Stimulated activated memory B cell treated with anti-CD40 and anti-IgM and Interleukin-4, amounts not matched to agents 10 μg/mL and 1 μg/mL and 100 μg/mL, for 72 hours (primary cell): Measurements from ENCODE around the gene KCNJ5.

Experiments
- ATAC-seq: fragments of 150-1000 bp; cut with Tn5 transposase; 2 replicates; pipeline ENCODE4 v1.10.0; 2021
- H3K27ac Mint-ChIP-seq: one replicate; pipeline ENCODE4 v1.8.0; 2022; ENCODE audit warnings: mild to moderate bottlenecking, mixed read lengths
- H3K27me3 Mint-ChIP-seq: one replicate; pipeline ENCODE4 v1.8.0; 2022; ENCODE audit warnings: mixed read lengths
- H3K36me3 Mint-ChIP-seq: one replicate; pipeline ENCODE4 v1.8.0; 2022; ENCODE audit warnings: mixed read lengths
- H3K4me1 Mint-ChIP-seq: one replicate; pipeline ENCODE4 v1.8.0; 2022; ENCODE audit warnings: mixed read lengths
- H3K4me3 Mint-ChIP-seq: one replicate; pipeline ENCODE4 v1.8.0; 2022; ENCODE audit warnings: mild to moderate bottlenecking, moderate library complexity, mixed read lengths
- H3K9me3 Mint-ChIP-seq: one replicate; pipeline ENCODE4 v1.8.0; 2022; ENCODE audit warnings: mixed read lengths

KCNJ5 gene

GRCh38 chr11:128862406-128862805, 28.8 kb upstream of the KCNJ5 start:
- ATAC-seq = no peak
- no peak overlapping the region for H3K4me3 Mint-ChIP-seq
- no peaks in the 10 kb centered on the region for H3K27me3 Mint-ChIP-seq
- H3K27ac Mint-ChIP-seq = no peak overlapping the region
- H3K36me3 Mint-ChIP-seq = no peaks in the 10 kb centered on the region
- peaks cover 22% of the 10 kb centered on the region for H3K4me1 Mint-ChIP-seq
- H3K9me3 Mint-ChIP-seq = no peaks in the 10 kb centered on the region

GRCh38 chr11:128862908-128863660, 28.1 kb upstream of the KCNJ5 start:
- H3K9me3 Mint-ChIP-seq = no peaks in the 10 kb centered on the region
- ATAC-seq = no peak
- peaks cover 22% of the 10 kb centered on the region for H3K4me1 Mint-ChIP-seq
- H3K4me3 Mint-ChIP-seq = no peak overlapping the region
- H3K27me3 Mint-ChIP-seq = no peaks in the 10 kb centered on the region
- H3K27ac Mint-ChIP-seq = no peak overlapping the region
- no peaks in the 10 kb centered on the region for H3K36me3 Mint-ChIP-seq

- H3K4me3 Mint-ChIP-seq = no peak overlapping the region
- no peaks in the 10 kb centered on the region for H3K9me3 Mint-ChIP-seq
- H3K36me3 Mint-ChIP-seq = no peaks in the 10 kb centered on the region
- no peak overlapping the region for H3K27ac Mint-ChIP-seq
- peaks cover 6% of the 10 kb centered on the region for H3K27me3 Mint-ChIP-seq
- ATAC-seq = no peak
- H3K4me1 Mint-ChIP-seq = peaks cover 12% of the 10 kb centered on the region
Observed at GRCh38 chr11:128865490-128865889, 25.7 kb upstream of the KCNJ5 start.

- H3K4me3 Mint-ChIP-seq = no peak within 1 kb of the TSS
- H3K4me1 Mint-ChIP-seq = peaks cover 12% of the 10 kb centered on the region
- no peak for ATAC-seq
- no peak within 1 kb of the TSS for H3K27ac Mint-ChIP-seq
- H3K9me3 Mint-ChIP-seq = no peaks in the 10 kb centered on the region
- no peaks in the 10 kb centered on the region for H3K36me3 Mint-ChIP-seq
- peaks cover 24% of the 10 kb centered on the region for H3K27me3 Mint-ChIP-seq
Observed at GRCh38 chr11:128867277-128867676, 23.9 kb upstream of the KCNJ5 start, which contains the start of gene KCNJ1. Gene KCNJ1 (minus strand): TSS chr11:128867296. CDS start chr11:128840243, 27,053 bp downstream.

- no peak overlapping the region for H3K4me3 Mint-ChIP-seq
- no peak overlapping the region for H3K27ac Mint-ChIP-seq
- H3K9me3 Mint-ChIP-seq = no peaks in the 10 kb centered on the region
- peak; percentile 40 for ATAC-seq
- H3K27me3 Mint-ChIP-seq = peaks cover 30% of the 10 kb centered on the region
- no peaks in the 10 kb centered on the region for H3K36me3 Mint-ChIP-seq
- no peaks in the 10 kb centered on the region for H3K4me1 Mint-ChIP-seq
Observed at GRCh38 chr11:128868841-128869671, 22.1 kb upstream of the KCNJ5 start.

GRCh38 chr11:128871168-128871610, 20.0 kb upstream of the KCNJ5 start:
- ATAC-seq = no peak

GRCh38 chr11:128872094-128872493, 19.1 kb upstream of the KCNJ5 start:
- Mint-ChIP-seq H3K4me3 (no peak overlapping the region), H3K4me1 (no peaks in the 10 kb centered on the region), H3K9me3 (no peaks in the 10 kb centered on the region), H3K27ac (no peak overlapping the region), H3K27me3 (peaks cover 52% of the 10 kb centered on the region), H3K36me3 (no peaks in the 10 kb centered on the region)
- no peak for ATAC-seq

More at GRCh38 chr11:128871168-128871610, 20.0 kb upstream of the KCNJ5 start:
- H3K9me3 Mint-ChIP-seq = no peaks in the 10 kb centered on the region
- no peak overlapping the region for H3K4me3 Mint-ChIP-seq
- H3K27ac Mint-ChIP-seq = no peak overlapping the region
- no peaks in the 10 kb centered on the region for H3K4me1 Mint-ChIP-seq
- no peaks in the 10 kb centered on the region for H3K36me3 Mint-ChIP-seq
- peaks cover 48% of the 10 kb centered on the region for H3K27me3 Mint-ChIP-seq

GRCh38 chr11:128872594-128872993, 18.6 kb upstream of the KCNJ5 start:
- Mint-ChIP-seq H3K9me3 (no peaks in the 10 kb centered on the region), H3K4me3 (no peak overlapping the region), H3K27ac (no peak overlapping the region), H3K27me3 (peaks cover 57% of the 10 kb centered on the region), H3K36me3 (no peaks in the 10 kb centered on the region), H3K4me1 (no peaks in the 10 kb centered on the region)
- ATAC-seq = no peak

- peaks cover 75% of the 10 kb centered on the region for H3K27me3 Mint-ChIP-seq
- H3K36me3 Mint-ChIP-seq = no peaks in the 10 kb centered on the region
- H3K4me1 Mint-ChIP-seq = no peaks in the 10 kb centered on the region
- ATAC-seq = no peak
- H3K9me3 Mint-ChIP-seq = no peaks in the 10 kb centered on the region
- H3K27ac Mint-ChIP-seq = no peak overlapping the region
- H3K4me3 Mint-ChIP-seq = no peak overlapping the region
Observed at GRCh38 chr11:128874427-128874826, 16.7 kb upstream of the KCNJ5 start.

- H3K27me3 Mint-ChIP-seq = peaks cover 78% of the 10 kb centered on the region
- H3K36me3 Mint-ChIP-seq = no peaks in the 10 kb centered on the region
- H3K4me1 Mint-ChIP-seq = no peaks in the 10 kb centered on the region
- H3K27ac Mint-ChIP-seq = no peak overlapping the region
- no peak overlapping the region for H3K4me3 Mint-ChIP-seq
- no peak for ATAC-seq
- no peaks in the 10 kb centered on the region for H3K9me3 Mint-ChIP-seq
Observed at GRCh38 chr11:128876133-128876650, 15.0 kb upstream of the KCNJ5 start.

GRCh38 chr11:128877726-128878125, 13.4 kb upstream of the KCNJ5 start:
- no peaks in the 10 kb centered on the region for H3K36me3 Mint-ChIP-seq
- peaks cover 76% of the 10 kb centered on the region for H3K27me3 Mint-ChIP-seq
- H3K4me1 Mint-ChIP-seq = no peaks in the 10 kb centered on the region
- no peak overlapping the region for H3K4me3 Mint-ChIP-seq
- ATAC-seq = no peak
- H3K27ac Mint-ChIP-seq = no peak overlapping the region
- H3K9me3 Mint-ChIP-seq = no peaks in the 10 kb centered on the region

GRCh38 chr11:128878455-128878854, 12.7 kb upstream of the KCNJ5 start:
- Mint-ChIP-seq H3K36me3 (no peaks in the 10 kb centered on the region), H3K27ac (no peak overlapping the region), H3K27me3 (peaks cover 82% of the 10 kb centered on the region), H3K9me3 (no peaks in the 10 kb centered on the region), H3K4me1 (no peaks in the 10 kb centered on the region), H3K4me3 (no peak overlapping the region)
- no peak for ATAC-seq

GRCh38 chr11:128879817-128880216, 11.3 kb upstream of the KCNJ5 start:
- no peaks in the 10 kb centered on the region for H3K9me3 Mint-ChIP-seq
- H3K27ac Mint-ChIP-seq = no peak overlapping the region
- no peak for ATAC-seq
- peaks cover 4% of the 10 kb centered on the region for H3K4me1 Mint-ChIP-seq
- no peak overlapping the region for H3K4me3 Mint-ChIP-seq
- H3K27me3 Mint-ChIP-seq = peaks cover 92% of the 10 kb centered on the region
- H3K36me3 Mint-ChIP-seq = no peaks in the 10 kb centered on the region

- H3K36me3 Mint-ChIP-seq = no peaks in the 10 kb centered on the region
- no peak overlapping the region for H3K27ac Mint-ChIP-seq
- peaks cover 92% of the 10 kb centered on the region for H3K27me3 Mint-ChIP-seq
- no peaks in the 10 kb centered on the region for H3K9me3 Mint-ChIP-seq
- no peak for ATAC-seq
- peaks cover 6% of the 10 kb centered on the region for H3K4me1 Mint-ChIP-seq
- H3K4me3 Mint-ChIP-seq = no peak overlapping the region
Observed at GRCh38 chr11:128881221-128881620, 9.9 kb upstream of the KCNJ5 start.

- ATAC-seq = no peak
- peaks cover 6% of the 10 kb centered on the region for H3K4me1 Mint-ChIP-seq
- H3K36me3 Mint-ChIP-seq = no peaks in the 10 kb centered on the region
- H3K27ac Mint-ChIP-seq = no peak overlapping the region
- H3K27me3 Mint-ChIP-seq = peaks cover 95% of the 10 kb centered on the region
- H3K9me3 Mint-ChIP-seq = no peaks in the 10 kb centered on the region
- no peak overlapping the region for H3K4me3 Mint-ChIP-seq
Observed at GRCh38 chr11:128882451-128882850, 8.7 kb upstream of the KCNJ5 start.
